GM21529 (cell line): ENCODE data around the gene ZNF235.
"Not testable (repeated sequence)": the region's sequence is repeated elsewhere in the genome, so short reads cannot be mapped to it uniquely, and the experiment has no call there.

Experiments
- ATAC-seq: cut with Tn5 transposase; IDR thresholded peaks from one replicate; pipeline ENCODE4 v1.9.1; 2021; ENCODE audit not compliant: unreplicated experiment

ZNF235 gene

GRCh38 chr19:44304659-44305193 lies at the start of gene ZNF235:
Gene ZNF235, minus strand, starts transcription at chr19:44305025. Its CDS starts 1,621 bp downstream, at chr19:44303404.
- ATAC-seq: peak; percentile 92

GRCh38 chr19:44346556-44346955 lies 41.7 kb upstream of the ZNF235 start:
- ATAC-seq: no peak

GRCh38 chr19:44345959-44346358 lies 41.1 kb upstream of the ZNF235 start:
- no peak for ATAC-seq

GRCh38 chr19:44344255-44344654 lies 39.4 kb upstream of the ZNF235 start:
- no peak for ATAC-seq

- no peak for ATAC-seq
Measured at GRCh38 chr19:44341794-44342193, 37.0 kb upstream of the ZNF235 start.

GRCh38 chr19:44334639-44335038 lies 29.8 kb upstream of the ZNF235 start:
- not testable (repeated sequence) for ATAC-seq

- ATAC-seq: no peak
Measured at GRCh38 chr19:44332145-44332544, 27.3 kb upstream of the ZNF235 start.

GRCh38 chr19:44315883-44316282 lies 11.1 kb upstream of the ZNF235 start:
- no peak for ATAC-seq

GRCh38 chr19:44313231-44313630 lies 8.4 kb upstream of the ZNF235 start:
- ATAC-seq: no peak

- ATAC-seq: no peak
Measured at GRCh38 chr19:44308011-44308410, 3.2 kb upstream of the ZNF235 start.

GRCh38 chr19:44306283-44306682 lies 1.5 kb upstream of the ZNF235 start:
- no peak for ATAC-seq

GRCh38 chr19:44305457-44305856 lies 632 bp upstream of the ZNF235 start:
- ATAC-seq: no peak

- no peak for ATAC-seq
Measured at GRCh38 chr19:44303976-44304568, 753 bp downstream of the ZNF235 start.

GRCh38 chr19:44303320-44303719 lies 1.5 kb downstream of the ZNF235 start:
- ATAC-seq: no peak

- ATAC-seq: no peak
Measured at GRCh38 chr19:44284968-44285367, 19.9 kb downstream of the ZNF235 start.

- no peak for ATAC-seq
Measured at GRCh38 chr19:44282846-44283245, 22.0 kb downstream of the ZNF235 start.

GRCh38 chr19:44280916-44281315 lies 23.9 kb downstream of the ZNF235 start:
- ATAC-seq: no peak

GRCh38 chr19:44278181-44278690 lies 26.6 kb downstream of the ZNF235 start:
- no peak for ATAC-seq

GRCh38 chr19:44277331-44277730 lies 27.5 kb downstream of the ZNF235 start:
- no peak for ATAC-seq

GRCh38 chr19:44260695-44261446 lies 44.0 kb downstream of the ZNF235 start:
- no peak for ATAC-seq

GRCh38 chr19:44260343-44260681 lies 44.5 kb downstream of the ZNF235 start:
- ATAC-seq: no peak

GRCh38 chr19:44258835-44259413 lies 45.9 kb downstream of the ZNF235 start:
- no peak for ATAC-seq
